ENCODE measurements around the gene PGLYRP3.

DNA sequence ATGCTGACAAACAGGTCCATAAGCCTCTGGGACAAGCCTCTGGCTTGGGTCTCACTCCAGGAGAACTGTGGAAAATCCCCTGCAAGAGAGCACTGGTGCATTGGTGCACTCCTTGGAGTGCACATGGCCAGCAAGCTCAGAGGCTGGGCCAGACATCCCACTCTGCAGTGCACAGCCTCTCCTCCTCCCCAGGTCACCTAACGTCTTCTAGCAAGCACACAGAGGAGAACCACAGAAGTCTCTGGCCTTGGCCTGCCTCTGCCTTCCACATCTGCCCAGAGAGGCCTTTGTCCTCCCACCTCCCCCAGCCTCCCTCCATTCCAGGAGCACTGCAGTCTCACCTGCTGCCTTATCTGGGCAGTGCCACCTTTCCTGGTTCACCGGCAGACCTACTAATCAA is 4.2 kb downstream of the PGLYRP3 start:
- TF ChIP-seq EZH2 (IDR thresholded peaks at IDR 0.05; ENCODE audit: borderline replicate concordance, low read length) = no peak
- TF ChIP-seq CTCF (IDR thresholded peaks at IDR 0.05; ENCODE audit: low read length) = no peak

All from OCI-LY1 (cell line).